Naive thymus-derived CD4-positive, alpha-beta T cell (primary cell): ENCODE results near the gene ZNF624. TPM values are rescaled to one million over a fixed set of nuclear protein-coding genes. Genes with fewer than 3 reads are reported as not detected.
A peak's percentile ranks its signal among the peaks of the same experiment; 100 is the strongest.

ENCODE experiments used
- ATAC-seq: fragments of 150-1000 bp; cut with Tn5 transposase; 2 replicates; pipeline ENCODE4 v1.10.0; 2021; ENCODE audit warnings: mild to moderate bottlenecking, moderate library complexity
- CTCF ChIA-PET: fragments of 350-600 bp; sonication (Branson Sonifier 250); formaldehyde crosslinking; loops from one replicate; lab custom pipeline; 2021; ENCODE audit warnings: antibody characterized with exemption; lab: Charles Lee
- POLR2A ChIA-PET: fragments of 350-600 bp; sonication (Branson Sonifier 250); formaldehyde crosslinking; loops from one replicate; lab custom pipeline; 2021; ENCODE audit warnings: antibody characterized with exemption, inconsistent platforms; lab: Charles Lee
- DNase-seq, 9 donors: peaks; one replicate each; pipeline versions ENCODE4 v3.0.0 to v3.0.0-alpha.2; 2020 to 2022; ENCODE audit warnings: mixed read lengths in 1 of 9
- H3K27ac ChIP-seq: one replicate; pipeline ENCODE4 v1.7.0; 2013; ENCODE audit warnings: mild to moderate bottlenecking, low read depth, low read length, moderate library complexity
- H3K27me3 ChIP-seq, 2 donors: one replicate each; pipeline ENCODE4 v1.7.0; 2013; ENCODE audit warnings: low read length in 2 of 2, mild to moderate bottlenecking in 2 of 2, moderate library complexity in 2 of 2; ENCODE audit not compliant: control insufficient read depth in 2 of 2, insufficient read depth in 2 of 2
- H3K36me3 ChIP-seq, 3 experiments: 1 replicate in 2 of 3; 2 replicates in 1 of 3; pipeline ENCODE4 v1.7.0; 2013; ENCODE audit warnings: low read length in 3 of 3, mild to moderate bottlenecking in 3 of 3, moderate library complexity in 1 of 3; ENCODE audit not compliant: insufficient read depth in 3 of 3, control insufficient read depth in 2 of 3
- H3K4me1 ChIP-seq, 2 donors: one replicate each; pipeline ENCODE4 v1.7.0; 2013; ENCODE audit warnings: low read length in 2 of 2, mild to moderate bottlenecking in 2 of 2, moderate library complexity in 1 of 2; ENCODE audit not compliant: control insufficient read depth in 2 of 2, insufficient read depth in 2 of 2
- H3K4me3 ChIP-seq: 2 replicates; pipeline ENCODE4 v1.7.0; 2013; ENCODE audit warnings: mild to moderate bottlenecking, low read length
- H3K9me3 ChIP-seq, 3 experiments: 1 replicate in 2 of 3; 2 replicates in 1 of 3; pipeline ENCODE4 v1.7.0; 2013; ENCODE audit warnings: low read length in 3 of 3; ENCODE audit not compliant: control insufficient read depth in 2 of 3
- H3K27ac Mint-ChIP-seq, 9 donors: one replicate each; pipeline ENCODE4 v1.8.0; 2020 to 2022; ENCODE audit warnings: mixed read lengths in 9 of 9, mild to moderate bottlenecking in 8 of 9, moderate library complexity in 5 of 9, inconsistent platforms in 2 of 9
- H3K27me3 Mint-ChIP-seq, 5 donors: one replicate each; pipeline ENCODE4 v1.8.0; 2021 to 2022; ENCODE audit warnings: mixed read lengths in 5 of 5, mild to moderate bottlenecking in 1 of 5
- H3K36me3 Mint-ChIP-seq, 5 donors: one replicate each; pipeline ENCODE4 v1.8.0; 2020 to 2022; ENCODE audit warnings: mixed read lengths in 5 of 5, mild to moderate bottlenecking in 3 of 5, inconsistent platforms in 1 of 5
- H3K4me1 Mint-ChIP-seq, 7 donors: one replicate each; pipeline ENCODE4 v1.8.0; 2020 to 2022; ENCODE audit warnings: mixed read lengths in 7 of 7, mild to moderate bottlenecking in 3 of 7, inconsistent platforms in 1 of 7
- H3K4me3 Mint-ChIP-seq, 10 donors: one replicate each; pipeline ENCODE4 v1.8.0; 2020 to 2022; ENCODE audit warnings: mild to moderate bottlenecking in 10 of 10, mixed read lengths in 10 of 10, moderate library complexity in 6 of 10, inconsistent platforms in 2 of 10
- H3K9me3 Mint-ChIP-seq, 11 donors: one replicate each; pipeline ENCODE4 v1.8.0; 2020 to 2022; ENCODE audit warnings: mixed read lengths in 11 of 11, mild to moderate bottlenecking in 4 of 11, inconsistent platforms in 1 of 11, moderate library complexity in 1 of 11
- intact Hi-C, 2 donors: fragments of 100-400 bp; cut with micrococcal nuclease; formaldehyde crosslinking; loops; one replicate each; pipeline ENCODE4 v1.15.1; 2023
- polyA plus RNA-seq, 2 donors: library from polyadenylated mRNA; unstranded; fragments of 300-500 nt; fragmentation: Illumina TruSeq; gene quantifications; one replicate each; pipeline ENCODE4 v1.2.3, GENCODE V29; 2021
- total RNA-seq, 6 experiments: library from RNA in 5 of 6; stranded (reverse) in 5 of 6; gene quantifications; 1 replicate in 5 of 6; 2 replicates in 1 of 6; pipeline ENCODE4 v1.2.3 and lab custom pipeline; 2021 to 2026

ZNF624 gene
- total and polyA plus RNA-seq, 7 experiments from 2014 or later: 3.8 to 11.4 (median 6.2) TPM

DNA sequence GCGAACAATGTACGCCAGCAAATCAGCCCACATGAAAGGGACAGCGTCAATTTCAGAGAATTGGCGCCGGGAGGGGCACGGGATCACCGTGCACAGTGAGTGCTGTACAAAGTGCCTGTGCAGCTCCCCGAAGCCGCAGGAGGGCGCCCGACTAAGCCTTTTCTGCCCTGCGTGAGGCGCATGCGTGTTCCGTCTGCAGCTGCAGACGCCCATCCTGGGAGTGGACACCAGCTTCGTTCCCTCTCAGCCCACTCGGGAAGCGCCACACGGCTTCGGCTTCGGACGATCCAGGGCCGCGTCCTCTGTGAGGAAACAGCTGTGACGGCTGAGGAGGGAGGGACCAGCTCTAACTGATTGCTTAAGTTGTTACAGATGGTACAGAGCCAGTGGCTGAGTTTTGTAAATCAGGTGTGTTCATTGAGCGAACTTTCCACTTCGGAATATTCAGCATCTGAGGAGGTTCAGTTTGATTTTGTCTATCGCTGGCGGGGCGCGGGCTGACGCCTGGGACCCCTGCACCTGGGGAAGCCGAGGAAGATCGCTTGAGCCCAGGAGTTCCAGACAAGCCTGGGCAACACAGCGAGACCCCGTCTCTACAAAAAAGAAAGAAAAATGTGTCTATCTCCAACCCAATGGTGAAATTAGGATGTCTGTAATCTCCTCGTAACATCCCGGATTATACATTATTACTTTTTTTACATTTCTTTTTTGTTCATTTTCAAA, 69.2 kb downstream of the ZNF624 start:
- CTCF ChIA-PET: interaction anchor here (0.7 to 2.1 kb wide), 9 partner anchors 8 to 440 kb away, joined by 3 to 10 read pairs (median 4); partner anchors contain the start of genes UBB and ZNF287
- H3K27me3 Mint-ChIP-seq: peaks cover 11 to 44% (median 22%) of the 10 kb centered on the region in 5 donors
- no peaks in the 10 kb centered on the region for H3K36me3 ChIP-seq
- peak; percentile 86 to 96 (median 94) for DNase-seq
- peak overlapping the region; percentile 21 to 99 (median 97) for H3K27ac Mint-ChIP-seq
- peaks cover 0 to 3% (median 0%) of the 10 kb centered on the region in 5 donors for H3K36me3 Mint-ChIP-seq
- no peaks in the 10 kb centered on the region for H3K9me3 ChIP-seq
- peak overlapping the region; percentile 94 for H3K27ac ChIP-seq
- peak; percentile 99 for ATAC-seq
- peaks cover 0 to 30% (median 21%) of the 10 kb centered on the region in 7 donors for H3K4me1 Mint-ChIP-seq
- H3K4me3 ChIP-seq: peak overlapping the region; percentile 62
- intact Hi-C loops: loop anchor here (1.0 to 10.0 kb wide), 9 partner anchors 15 to 720 kb away; partner anchors contain the start of genes ZNF287 (in 2 of the 2), ZNF624 (in 2 of the 2), NT5M (in 1 of the 2) and UBB (in 1 of the 2)
- H3K27me3 ChIP-seq: no peaks in the 10 kb centered on the region
- peaks cover 5 to 8% of the 10 kb centered on the region in 2 donors for H3K4me1 ChIP-seq
- H3K9me3 Mint-ChIP-seq: peaks cover 0 to 3% (median 0%) of the 10 kb centered on the region in 11 donors
- peak overlapping the region; percentile 71 to 88 (median 82) for H3K4me3 Mint-ChIP-seq
- POLR2A ChIA-PET: interaction anchor here (0.7 to 1.3 kb wide), 5 partner anchors 12 to 262 kb away, joined by 3 to 9 read pairs (median 3); no protein-coding TSS in a partner anchor

DNA sequence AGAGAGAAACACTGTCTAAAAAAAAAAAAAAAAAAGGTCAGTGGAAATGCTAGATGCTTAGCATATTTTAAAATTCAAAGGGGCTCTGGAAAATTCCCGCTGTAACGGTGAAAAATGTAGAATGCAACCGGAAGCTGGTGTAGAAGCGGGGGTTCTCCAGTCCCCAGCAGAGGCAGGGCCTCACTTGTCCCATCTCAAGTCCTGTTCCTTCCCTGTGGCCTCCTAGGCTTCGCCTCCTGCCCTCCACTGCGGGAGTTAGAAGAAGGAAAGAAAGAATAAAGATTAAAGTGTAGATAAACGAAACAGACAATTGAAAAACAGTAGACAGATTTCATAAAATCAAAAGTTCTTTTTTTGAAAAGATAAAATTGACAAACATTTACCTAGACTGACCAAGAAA, 69.9 kb downstream of the ZNF624 start:
- Mint-ChIP-seq H3K27me3 (peaks cover 11 to 42% (median 25%) of the 10 kb centered on the region in 5 donors), H3K9me3 (peaks cover 0 to 5% (median 0%) of the 10 kb centered on the region in 11 donors), H3K4me3 (peak overlapping the region; percentile 71 to 88 (median 82)), H3K4me1 (peaks cover 0 to 27% (median 21%) of the 10 kb centered on the region in 7 donors), H3K36me3 (peaks cover 0 to 3% (median 0%) of the 10 kb centered on the region in 5 donors), H3K27ac (peak overlapping the region; percentile 21 to 99 (median 97))
- peak; percentile 14 for ATAC-seq
- Histone ChIP-seq H3K27ac (peak overlapping the region; percentile 94), H3K4me1 (peaks cover 5 to 7% of the 10 kb centered on the region in 2 donors), H3K9me3 (no peaks in the 10 kb centered on the region), H3K27me3 (no peaks in the 10 kb centered on the region), H3K36me3 (no peaks in the 10 kb centered on the region), H3K4me3 (peak overlapping the region; percentile 55)
- ChIA-PET CTCF (interaction anchor here (0.5 to 2.1 kb wide), 7 partner anchors 9 to 1065 kb away, joined by 3 to 10 read pairs (median 3); partner anchors contain the start of gene UBB), POLR2A (interaction anchor here (0.7 to 1.3 kb wide), 5 partner anchors 12 to 262 kb away, joined by 3 to 9 read pairs (median 3); no protein-coding TSS in a partner anchor)
- peak in 1 of 9 donors; percentile 27 for DNase-seq
- intact Hi-C loops: loop anchor here (1.0 to 10.0 kb wide), 9 partner anchors 14 to 721 kb away; partner anchors contain the start of genes ZNF287 (in 2 of the 2), ZNF624 (in 2 of the 2), NT5M (in 1 of the 2) and UBB (in 1 of the 2)

DNA sequence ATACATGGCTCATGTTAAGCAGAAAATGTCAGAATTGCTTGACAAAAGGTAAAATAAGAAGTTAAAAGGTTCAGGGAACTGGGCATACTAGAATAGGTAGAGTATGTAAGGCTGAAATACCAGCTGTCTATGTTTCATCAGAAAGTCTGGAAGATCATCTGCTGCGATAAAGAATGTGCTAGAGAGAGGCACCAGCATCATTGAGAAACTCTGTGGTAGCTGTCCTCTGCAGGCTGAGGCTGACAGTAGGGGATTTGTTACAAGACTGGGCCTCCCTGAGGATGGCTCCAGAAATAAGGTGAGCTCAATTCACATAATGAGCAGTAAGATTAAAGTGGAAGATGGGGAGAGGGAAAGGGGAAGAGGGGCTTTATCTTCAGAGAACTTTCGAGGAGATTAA, 80.2 kb downstream of the ZNF624 start:
- Mint-ChIP-seq H3K27me3 (peaks cover 0 to 10% (median 5%) of the 10 kb centered on the region in 5 donors), H3K4me3 (no peak overlapping the region), H3K9me3 (peaks cover 0 to 6% (median 0%) of the 10 kb centered on the region in 11 donors), H3K36me3 (peaks cover 0 to 6% (median 0%) of the 10 kb centered on the region in 5 donors), H3K4me1 (peaks cover 0 to 10% (median 5%) of the 10 kb centered on the region in 7 donors), H3K27ac (no peak overlapping the region)
- DNase-seq: no peak
- no peaks in the 10 kb centered on the region for H3K36me3 ChIP-seq
- ATAC-seq: no peak
- no peaks in the 10 kb centered on the region for H3K9me3 ChIP-seq
- H3K4me1 ChIP-seq: peaks cover 6% of the 10 kb centered on the region in 2 donors
- ChIA-PET CTCF (no interaction called here), POLR2A (interaction anchor here (0.6 kb wide), 1 partner anchor 707 kb away, joined by 3 read pairs; no protein-coding TSS in a partner anchor)
- H3K27me3 ChIP-seq: no peaks in the 10 kb centered on the region
- intact Hi-C loops: no loop called here
- no peak overlapping the region for H3K4me3 ChIP-seq
- H3K27ac ChIP-seq: no peak overlapping the region

Other genes with a start within 250 kb of the ZNF624 start
- 100 to 1,000 TPM in 1 of 5 experiments, 10 to 100 TPM in 4; 66.8 to 141 (median 80.0) TPM for gene TRPV2, start 238.3 kb downstream of the ZNF624 start, total RNA-seq
- gene TRPV2, start 238.3 kb downstream of the ZNF624 start, polyA plus RNA-seq: 100 to 1,000 TPM in 1 of 2 donors, 10 to 100 TPM in 1; 78.7 to 104 TPM
- gene LRRC75A, start 161.7 kb downstream of the ZNF624 start, total RNA-seq: 1 to 10 TPM in 4 of 5 experiments, under 1 TPM in 1; 0.92 to 5.2 (median 3.8) TPM
- gene LRRC75A, start 161.7 kb downstream of the ZNF624 start, polyA plus RNA-seq: 1 to 10 TPM; 1.7 to 2.6 TPM
- gene ZNF287, start 84.6 kb downstream of the ZNF624 start, total RNA-seq: 10 to 100 TPM in 4 of 5 experiments, 1 to 10 TPM in 1; 9.6 to 18.1 (median 13.4) TPM
- 10 to 100 TPM; 12.9 to 13.5 TPM for gene ZNF287, start 84.6 kb downstream of the ZNF624 start, polyA plus RNA-seq
- gene CCDC144A, start 36.4 kb upstream of the ZNF624 start, total RNA-seq: 10 to 100 TPM in 4 of 5 experiments, 1 to 10 TPM in 1; 2.3 to 16.1 (median 12.5) TPM
- gene CCDC144A, start 36.4 kb upstream of the ZNF624 start, polyA plus RNA-seq: 1 to 10 TPM in 1 of 2 donors, under 1 TPM in 1; 0.54 to 1.3 TPM